HepG2 (cell line): Measurements from ENCODE around the gene ZNF615.

Source experiments
- NR2F6 ChIP-seq, 2 experiments: IDR thresholded peaks; 2 replicates each; pipeline ENCODE4 v1.6.1; 2016; ENCODE audit warnings: antibody characterized with exemption in 1 of 2, mild to moderate bottlenecking in 1 of 2
- POLR2AphosphoS5 ChIP-seq: IDR thresholded peaks from 2 replicates; pipeline ENCODE4 v1.6.1; 2012; ENCODE audit warnings: low read depth, low read length
- ZNF672 ChIP-seq: sonication (generic); formaldehyde crosslinking; IDR thresholded peaks from 2 replicates; pipeline ENCODE4 v1.8.1; 2022; ENCODE audit warnings: missing genetic modification reagents

DNA sequence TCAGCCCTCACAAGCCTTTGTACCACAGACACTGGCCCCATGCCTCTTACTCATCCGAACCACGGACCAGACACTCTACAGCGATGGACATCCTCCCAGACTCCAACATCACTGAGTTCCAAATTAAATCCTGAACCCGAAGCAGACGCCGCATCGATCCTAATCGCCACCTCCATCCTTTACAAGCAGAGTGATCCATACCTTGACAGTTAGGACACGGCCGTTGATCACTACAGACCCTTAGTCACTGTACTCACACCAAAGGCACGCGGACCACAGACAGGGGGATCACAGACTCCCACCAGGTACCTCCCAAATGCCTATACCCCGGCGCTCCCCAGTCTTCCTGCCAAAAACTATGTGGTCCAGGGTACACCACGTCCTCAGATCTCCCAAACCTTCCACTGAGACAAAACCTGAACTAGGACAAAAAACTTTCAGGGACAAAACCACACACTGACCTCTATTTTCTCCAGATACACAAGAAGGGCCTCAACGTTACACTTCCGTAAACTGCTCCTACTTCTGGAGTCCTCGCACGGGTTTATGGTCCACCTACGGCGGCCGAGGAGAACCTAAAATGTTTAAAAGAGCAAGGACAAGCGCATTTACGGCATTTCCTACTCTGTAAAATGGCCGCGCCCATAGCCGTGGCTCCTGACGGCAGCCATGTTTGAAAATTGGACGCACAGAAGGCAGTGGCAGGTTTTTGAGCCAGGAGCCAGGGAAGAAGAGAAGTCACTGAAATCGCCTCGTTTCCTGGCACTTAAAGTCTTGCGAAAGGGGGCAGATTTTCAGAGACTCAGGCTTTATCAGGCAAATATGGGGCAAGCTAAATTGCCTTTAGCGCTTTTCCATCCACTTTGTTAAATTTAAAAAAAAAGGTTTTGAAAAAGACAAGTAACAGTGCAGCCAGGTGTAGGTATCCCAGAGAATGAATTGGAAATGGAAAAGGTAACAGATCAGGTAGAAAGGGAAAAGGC lies 21.4 kb downstream of the ZNF615 start, which contains the start of gene ZNF350:
- peak; percentile 78 for TF ChIP-seq POLR2AphosphoS5
- no peak for TF ChIP-seq NR2F6 (IDR thresholded peaks at IDR 0.05)
- no peak for TF ChIP-seq NR2F6 (CRISPR knock-in tag; IDR thresholded peaks at IDR 0.05)
- TF ChIP-seq ZNF672 (CRISPR knock-in tag), result no peak
